Activated CD4-positive, alpha-beta T cell treated with anti-CD3 and anti-CD28 coated beads, Interleukin-2, amount 50 U/mL, for 48 hours (primary cell): ENCODE data around the gene RBM18.

Experiments used
- DNase-seq, 2 experiments: peaks; one replicate each; pipeline ENCODE4 v3.0.0-alpha.2; 2020

Gene RBM18

GRCh38 chr9:122264360-122265148 is at the start of gene RBM18, which contains the start of gene MRRF:
TSS of gene RBM18 (minus strand) at chr9:122264840. CDS start at chr9:122261492, 3,348 bp downstream.
TSS of gene MRRF (plus strand) at chr9:122264882. CDS start at chr9:122270892, 6,010 bp downstream.
- DNase-seq: peak; percentile 89 to 91

GRCh38 chr9:122314165-122314564 is 49.5 kb upstream of the RBM18 start:
- DNase-seq: no peak

DNA sequence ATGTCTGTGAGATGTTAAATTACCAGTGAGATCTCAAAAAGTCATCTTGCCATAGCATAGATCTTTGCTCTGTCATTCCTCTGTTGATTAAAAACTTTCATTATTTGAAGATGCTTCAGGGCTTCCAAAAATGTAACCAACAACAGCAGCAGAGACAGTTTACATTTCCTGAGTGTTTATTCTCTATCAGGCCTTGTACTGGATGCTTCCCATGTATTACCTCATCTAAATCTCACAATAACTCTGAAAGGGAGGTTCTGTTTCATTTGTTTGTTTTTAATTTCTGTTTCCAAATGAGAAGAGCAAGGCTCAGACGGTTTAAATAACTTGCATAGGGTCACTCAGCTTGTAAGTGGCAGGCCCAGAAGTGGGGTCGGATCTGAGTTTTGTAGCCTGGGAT is 45.2 kb upstream of the RBM18 start:
- DNase-seq: no peak

GRCh38 chr9:122307925-122308324 is 43.3 kb upstream of the RBM18 start:
- no peak for DNase-seq

- no peak for DNase-seq
These were observed 42.4 kb upstream of the RBM18 start for GRCh38 chr9:122307061-122307460.

DNA sequence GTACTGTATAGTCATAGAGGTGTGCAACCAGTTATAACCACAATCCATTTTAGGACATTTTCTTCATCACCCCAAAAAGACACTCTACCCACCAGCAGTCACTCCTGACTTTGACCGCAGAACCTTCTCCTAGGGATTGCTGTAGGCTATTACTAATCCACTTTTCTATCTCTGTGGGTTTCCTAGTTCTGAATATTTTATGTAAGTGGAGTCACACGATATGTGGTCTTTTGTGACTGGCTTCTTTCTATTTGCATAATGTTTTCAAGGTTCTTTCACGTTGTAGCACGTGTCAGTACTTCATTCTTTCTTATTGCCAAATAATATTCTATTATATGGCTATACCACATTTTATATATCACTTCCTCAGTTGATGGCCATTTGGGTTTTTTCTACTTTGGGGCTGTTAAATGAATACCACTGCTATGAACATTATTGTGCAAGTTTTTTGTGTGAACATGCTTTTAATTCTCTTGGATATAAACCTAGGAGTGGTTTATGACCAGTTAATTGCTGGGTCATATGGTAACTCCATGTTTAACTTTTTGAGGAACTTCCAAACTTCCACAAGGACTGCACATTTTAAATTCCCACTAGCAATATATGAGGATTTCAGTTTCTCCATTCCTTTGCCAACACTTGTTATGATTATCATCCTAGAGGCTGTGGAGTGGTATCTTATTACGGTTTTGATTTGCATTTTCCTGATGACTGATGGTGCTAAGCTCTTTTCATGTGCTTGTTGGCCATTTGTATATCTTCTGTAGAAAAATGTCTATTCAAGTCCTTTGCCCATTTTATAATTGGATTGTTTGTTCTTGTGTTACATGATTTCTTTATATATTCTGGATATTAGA is 37.8 kb upstream of the RBM18 start:
- DNase-seq: no peak

DNA sequence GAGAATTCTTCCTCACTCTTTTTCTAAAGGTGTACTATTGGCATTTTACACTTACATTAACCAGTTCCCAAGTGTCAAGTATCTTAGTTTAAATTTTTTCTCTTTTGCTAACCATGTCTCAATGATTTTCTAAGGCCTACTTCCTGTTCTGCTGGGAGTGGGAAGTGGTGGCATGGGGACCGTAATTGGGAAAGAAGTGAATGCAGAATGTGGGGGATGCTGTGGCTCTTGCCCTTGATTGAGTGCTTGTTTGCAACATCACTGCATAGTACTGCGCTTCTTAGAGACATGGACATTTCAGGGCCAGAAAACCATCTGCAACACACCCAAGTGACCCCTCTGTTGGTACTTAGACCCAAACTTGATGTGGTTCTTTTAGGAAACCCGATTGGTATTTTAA is 32.9 kb upstream of the RBM18 start:
- no peak for DNase-seq

DNA sequence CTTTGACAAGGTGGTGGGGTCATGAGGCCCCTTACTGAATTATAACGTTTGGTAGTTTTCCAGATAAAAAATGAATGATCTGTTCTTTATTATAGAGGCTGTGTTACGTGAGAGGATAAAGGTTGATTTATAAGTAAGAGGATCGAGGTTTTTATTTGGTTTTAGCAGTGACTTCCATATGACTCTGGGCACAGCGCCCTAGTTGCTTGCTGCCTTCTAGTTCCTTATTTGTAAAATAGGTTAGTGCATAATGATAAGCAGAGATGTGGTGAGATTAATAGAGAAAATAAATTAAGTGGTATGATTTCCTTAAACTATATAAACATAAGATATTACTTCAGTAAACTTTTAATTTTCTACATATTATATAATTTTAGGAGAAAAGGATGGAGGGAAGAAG is 29.9 kb upstream of the RBM18 start:
- no peak for DNase-seq

GRCh38 chr9:122291458-122291857 is 26.8 kb upstream of the RBM18 start:
- DNase-seq: no peak

- no peak for DNase-seq
These were observed 22.6 kb upstream of the RBM18 start for GRCh38 chr9:122287214-122287720.

DNA sequence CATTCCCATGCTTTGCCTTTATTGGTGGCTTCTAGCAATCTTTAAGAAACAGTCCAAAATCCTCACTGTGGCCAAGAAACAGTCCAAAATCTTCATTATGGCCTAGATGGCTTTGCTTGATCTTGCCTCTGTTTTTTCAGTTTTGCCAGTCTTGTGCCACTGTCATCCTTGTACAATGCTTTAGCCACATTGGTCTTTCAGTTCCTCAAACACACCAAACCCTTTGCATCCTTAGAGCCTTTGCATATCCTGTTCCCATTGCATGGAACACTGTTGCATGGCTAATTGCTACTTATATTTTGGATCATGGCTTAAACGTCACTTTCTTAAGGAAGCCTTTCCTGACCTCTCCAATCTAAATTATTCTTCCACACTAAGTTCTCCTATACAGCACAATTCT is 22.1 kb upstream of the RBM18 start:
- no peak for DNase-seq

DNA sequence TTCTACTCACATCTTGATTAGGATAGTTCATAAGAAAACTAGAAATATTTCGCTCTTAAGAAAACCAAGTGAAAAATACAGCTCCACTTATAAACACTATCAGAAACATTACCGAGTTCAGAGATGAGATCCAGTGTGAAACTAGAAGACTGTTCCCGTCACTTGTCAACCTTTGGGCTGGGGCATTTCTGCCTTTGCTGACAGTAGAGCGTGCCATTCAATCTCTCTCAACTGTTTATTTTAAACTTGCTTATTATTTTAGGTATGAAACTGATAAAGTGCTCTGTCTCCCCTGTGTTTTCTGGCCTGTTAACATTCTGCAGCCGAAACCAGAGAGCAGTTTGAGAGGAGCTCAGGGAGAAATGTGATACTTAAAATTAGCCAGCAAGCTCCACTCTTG is 16.7 kb upstream of the RBM18 start:
- DNase-seq: no peak

DNA sequence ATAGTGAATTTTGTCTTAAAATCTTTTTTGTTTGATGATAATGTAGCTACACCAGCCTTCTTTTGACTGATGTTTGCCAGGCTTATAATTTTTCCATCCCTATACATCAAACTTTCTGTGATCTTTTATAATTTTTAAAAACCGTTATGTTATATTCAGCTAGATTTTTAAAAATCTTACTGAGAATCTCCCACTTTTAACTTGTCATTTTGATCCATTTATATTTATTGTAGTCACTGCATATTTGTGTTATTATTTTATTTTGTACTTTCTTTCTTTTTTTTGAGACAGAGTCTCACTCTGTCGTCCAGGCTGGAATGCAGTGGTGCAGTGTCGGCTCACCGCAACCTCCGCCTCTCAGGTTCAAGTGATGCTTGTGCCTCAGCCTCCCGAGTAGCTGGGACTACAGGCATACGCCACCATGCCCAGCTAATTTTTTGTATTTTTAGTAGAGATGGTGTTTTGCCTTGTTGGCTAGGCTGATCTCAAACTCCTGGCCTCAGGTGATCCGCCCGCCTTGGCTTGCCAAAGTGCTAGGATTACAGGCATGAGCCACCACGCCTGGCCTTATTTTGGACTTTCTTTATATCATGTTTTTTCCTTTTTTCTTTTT is 12.8 kb upstream of the RBM18 start:
- DNase-seq: no peak

GRCh38 chr9:122276096-122276495 is 11.5 kb upstream of the RBM18 start:
- no peak for DNase-seq

GRCh38 chr9:122274055-122274454 is 9.4 kb upstream of the RBM18 start:
- no peak for DNase-seq

DNA sequence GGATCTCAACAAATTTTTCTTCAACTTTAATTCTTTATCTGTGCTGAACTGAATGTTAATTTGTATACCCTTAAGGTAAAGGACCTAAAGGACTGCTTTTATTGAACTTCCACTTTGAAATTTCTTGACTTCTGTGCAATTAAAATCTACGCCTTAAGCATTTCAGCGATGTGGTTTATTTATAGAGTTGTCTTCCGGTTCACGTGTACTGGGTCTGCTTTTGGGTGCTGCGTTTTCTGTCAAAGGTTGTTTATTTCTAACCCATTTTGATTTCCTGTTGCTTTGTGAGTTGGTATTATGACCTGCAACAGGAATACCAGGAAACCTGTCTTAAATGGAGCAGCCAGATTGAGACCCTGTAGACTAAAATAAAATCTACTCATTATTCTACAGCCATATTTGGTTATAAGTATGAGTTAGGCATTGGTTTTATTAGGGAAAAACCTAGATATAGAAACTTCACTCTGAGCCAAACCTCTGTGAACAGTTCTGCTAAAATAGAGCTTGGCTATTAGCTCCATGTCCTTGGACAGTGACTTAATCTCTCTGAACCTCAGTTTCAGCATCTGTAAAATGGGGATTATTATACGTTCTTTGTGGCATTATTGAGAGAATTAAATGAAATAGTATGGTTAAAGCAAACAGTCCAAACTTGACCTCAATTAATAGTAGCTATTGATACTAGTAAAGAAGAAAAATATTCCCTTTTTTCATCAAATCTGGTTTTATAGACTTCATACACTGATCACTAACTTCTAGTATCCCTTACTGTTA is 3.6 kb upstream of the RBM18 start:
- DNase-seq: no peak

- DNase-seq: no peak
These were observed 692 bp upstream of the RBM18 start for GRCh38 chr9:122265149-122265915.

DNA sequence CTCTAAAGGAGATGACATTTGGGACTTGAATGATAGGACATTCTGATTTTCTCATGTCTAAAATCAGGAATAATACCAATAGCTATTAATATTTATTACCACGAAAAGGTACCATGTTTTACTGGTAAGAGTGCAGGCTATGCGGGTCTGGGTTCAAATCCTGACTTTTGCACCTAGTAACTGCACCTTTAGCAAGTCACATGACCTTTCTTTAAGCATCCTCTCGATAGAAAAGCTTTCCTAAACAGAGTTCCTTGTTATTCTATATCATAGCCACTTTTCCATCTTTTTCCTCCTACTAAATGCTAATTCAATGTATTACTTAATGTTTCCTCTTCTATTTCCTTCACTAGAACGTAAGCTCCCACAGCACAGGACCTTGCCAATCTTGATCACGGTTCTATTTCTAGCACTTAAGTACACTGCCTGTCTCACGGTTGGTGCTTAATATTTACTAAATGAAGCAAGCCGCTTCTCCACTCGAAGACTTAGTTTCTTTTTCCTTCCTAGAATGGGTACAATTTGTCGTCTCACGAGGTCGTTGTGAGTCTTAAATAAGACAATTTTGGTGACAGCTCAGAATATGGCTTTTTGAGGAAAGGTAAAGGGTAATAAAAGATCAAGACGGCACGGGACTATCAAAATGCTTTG is 816 bp downstream of the RBM18 start:
- no peak for DNase-seq

GRCh38 chr9:122262073-122262472 is 2.6 kb downstream of the RBM18 start:
- no peak for DNase-seq

GRCh38 chr9:122261469-122261881 is 3.2 kb downstream of the RBM18 start:
- DNase-seq: no peak

GRCh38 chr9:122258886-122259415 is 5.7 kb downstream of the RBM18 start:
- no peak for DNase-seq
